22Rv1 (cell line): Measurements from ENCODE around the gene SAA4.

Source experiments
- CTCF ChIP-seq: fragments of 450-650 bp; IDR thresholded peaks from 2 replicates; pipeline ENCODE4 v1.5.1; 2017; ENCODE audit warnings: mild to moderate bottlenecking
- ZFX ChIP-seq: fragments of 450-650 bp; IDR thresholded peaks from 2 replicates; pipeline ENCODE4 v1.6.1; 2017; ENCODE audit warnings: antibody characterized with exemption, borderline replicate concordance

GRCh38 chr11:18225913-18226312 lies 10.7 kb downstream of the SAA4 start:
- TF ChIP-seq CTCF (no peak), ZFX (no peak)
